Measurements from ENCODE around the gene KRTAP10-11. TPM values are rescaled to one million over a fixed set of nuclear protein-coding genes. Genes with fewer than 3 reads are reported as not detected.

KRTAP10-11 gene
- total RNA-seq, 4 donors from 2014 or later, result not detected

GRCh38 chr21:44601596-44602462, 44.4 kb upstream of the KRTAP10-11 start:
- no peaks in the 10 kb centered on the region for H3K9me3 ChIP-seq
- H3K27me3 ChIP-seq, result no peaks in the 10 kb centered on the region
- H3K4me1 ChIP-seq, result no peaks in the 10 kb centered on the region
- no peaks in the 10 kb centered on the region for H3K36me3 ChIP-seq
- H3K4me3 ChIP-seq, result no peak overlapping the region
- TF ChIP-seq POLR2A (IDR thresholded peaks at IDR 0.05), result no peak
- TF ChIP-seq, protein P1, sequence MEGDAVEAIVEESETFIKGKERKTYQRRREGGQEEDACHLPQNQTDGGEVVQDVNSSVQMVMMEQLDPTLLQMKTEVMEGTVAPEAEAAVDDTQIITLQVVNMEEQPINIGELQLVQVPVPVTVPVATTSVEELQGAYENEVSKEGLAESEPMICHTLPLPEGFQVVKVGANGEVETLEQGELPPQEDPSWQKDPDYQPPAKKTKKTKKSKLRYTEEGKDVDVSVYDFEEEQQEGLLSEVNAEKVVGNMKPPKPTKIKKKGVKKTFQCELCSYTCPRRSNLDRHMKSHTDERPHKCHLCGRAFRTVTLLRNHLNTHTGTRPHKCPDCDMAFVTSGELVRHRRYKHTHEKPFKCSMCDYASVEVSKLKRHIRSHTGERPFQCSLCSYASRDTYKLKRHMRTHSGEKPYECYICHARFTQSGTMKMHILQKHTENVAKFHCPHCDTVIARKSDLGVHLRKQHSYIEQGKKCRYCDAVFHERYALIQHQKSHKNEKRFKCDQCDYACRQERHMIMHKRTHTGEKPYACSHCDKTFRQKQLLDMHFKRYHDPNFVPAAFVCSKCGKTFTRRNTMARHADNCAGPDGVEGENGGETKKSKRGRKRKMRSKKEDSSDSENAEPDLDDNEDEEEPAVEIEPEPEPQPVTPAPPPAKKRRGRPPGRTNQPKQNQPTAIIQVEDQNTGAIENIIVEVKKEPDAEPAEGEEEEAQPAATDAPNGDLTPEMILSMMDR (IDR thresholded peaks at IDR 0.05), result no peak
- intact Hi-C loops (cut with DNase I; ENCODE audit: low total_unique reads), result no loop called here
- DNase-seq, result no peak
- H3K27ac ChIP-seq, result no peak overlapping the region

GRCh38 chr21:44602463-44602850, 43.8 kb upstream of the KRTAP10-11 start:
- Histone ChIP-seq H3K4me1 (no peaks in the 10 kb centered on the region), H3K27me3 (no peaks in the 10 kb centered on the region), H3K4me3 (no peak overlapping the region), H3K36me3 (no peaks in the 10 kb centered on the region), H3K27ac (no peak overlapping the region), H3K9me3 (no peaks in the 10 kb centered on the region)
- TF ChIP-seq POLR2A (IDR thresholded peaks at IDR 0.05), result no peak
- TF ChIP-seq, protein P1 (IDR thresholded peaks at IDR 0.05), result no peak
- intact Hi-C loops (cut with DNase I; ENCODE audit: low total_unique reads), result no loop called here
- DNase-seq, result no peak

DNA sequence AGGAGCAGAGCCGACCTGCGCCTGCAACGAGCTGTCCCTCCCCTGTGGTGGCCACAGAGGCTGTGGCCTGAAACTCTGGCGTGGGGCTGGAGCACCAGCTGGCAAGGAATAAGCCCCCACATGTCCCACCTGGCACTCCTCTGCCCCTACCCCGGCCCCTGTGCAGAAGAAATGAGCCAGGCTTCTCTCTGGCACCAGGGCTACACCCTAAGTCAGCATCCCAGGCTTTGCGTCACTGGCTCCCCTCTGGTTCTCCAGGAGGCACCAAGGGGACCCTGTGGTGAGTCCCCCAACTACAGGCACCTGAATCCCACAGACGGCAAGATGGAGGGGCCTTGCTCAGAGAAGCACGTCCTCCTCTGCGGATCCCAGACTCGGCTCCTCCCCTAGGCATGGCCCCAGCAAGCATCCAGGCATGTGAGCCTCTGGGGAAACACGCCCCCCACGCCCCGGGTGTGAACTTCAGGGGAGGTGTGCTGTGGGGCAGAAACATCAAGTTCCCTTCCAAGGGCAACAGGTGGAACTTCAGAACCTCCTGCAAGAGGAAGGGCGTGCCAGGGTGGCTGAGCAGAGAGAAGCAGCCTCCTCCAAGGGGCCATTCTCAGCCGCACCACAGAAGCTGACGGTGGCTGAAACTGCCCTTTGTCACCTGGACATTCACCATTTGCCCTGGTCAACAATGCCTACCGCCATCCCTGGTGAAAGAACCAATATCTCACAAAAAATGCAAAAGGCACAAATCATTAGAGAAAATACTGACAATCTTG, 42.9 kb upstream of the KRTAP10-11 start:
- H3K4me1 ChIP-seq, result no peaks in the 10 kb centered on the region
- no peaks in the 10 kb centered on the region for H3K27me3 ChIP-seq
- no peak overlapping the region for H3K27ac ChIP-seq
- no peaks in the 10 kb centered on the region for H3K36me3 ChIP-seq
- no peak for DNase-seq
- intact Hi-C loops (cut with DNase I; ENCODE audit: low total_unique reads), result no loop called here
- H3K4me3 ChIP-seq, result no peak overlapping the region
- no peak for TF ChIP-seq POLR2A (IDR thresholded peaks at IDR 0.05)
- TF ChIP-seq, protein P1 (IDR thresholded peaks at IDR 0.05), result no peak
- no peaks in the 10 kb centered on the region for H3K9me3 ChIP-seq

GRCh38 chr21:44603911-44604310, 42.3 kb upstream of the KRTAP10-11 start:
- H3K27ac ChIP-seq, result no peak overlapping the region
- H3K9me3 ChIP-seq, result no peaks in the 10 kb centered on the region
- no peaks in the 10 kb centered on the region for H3K36me3 ChIP-seq
- H3K4me1 ChIP-seq, result no peaks in the 10 kb centered on the region
- intact Hi-C loops (cut with DNase I; ENCODE audit: low total_unique reads), result no loop called here
- DNase-seq, result no peak
- H3K4me3 ChIP-seq, result no peak overlapping the region
- H3K27me3 ChIP-seq, result no peaks in the 10 kb centered on the region
- TF ChIP-seq POLR2A (IDR thresholded peaks at IDR 0.05), result no peak
- TF ChIP-seq, protein P1 (IDR thresholded peaks at IDR 0.05), result no peak

DNA sequence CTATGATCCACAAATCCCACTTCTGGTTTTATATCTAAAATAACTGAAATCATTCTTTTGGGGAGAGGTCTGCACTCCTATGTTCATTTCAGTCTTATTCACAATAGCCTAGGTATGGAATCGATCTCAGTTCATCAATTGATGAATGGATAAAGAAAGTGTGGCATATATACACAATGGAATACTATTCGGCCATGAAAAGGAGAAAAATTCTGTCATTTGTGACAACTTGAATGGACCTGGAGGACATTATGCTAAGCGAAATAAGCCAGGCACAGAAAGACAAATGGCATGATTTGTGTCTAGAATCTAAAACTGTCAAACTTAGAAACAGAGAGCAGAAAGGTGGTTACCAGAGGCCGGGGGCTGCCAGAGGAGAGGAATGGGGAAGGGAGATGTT, 39.7 kb upstream of the KRTAP10-11 start:
- Histone ChIP-seq H3K27ac (no peak overlapping the region), H3K27me3 (no peaks in the 10 kb centered on the region), H3K36me3 (no peaks in the 10 kb centered on the region), H3K9me3 (peaks cover 0 to 2% of the 10 kb centered on the region in 2 donors), H3K4me3 (no peak overlapping the region), H3K4me1 (no peaks in the 10 kb centered on the region)
- DNase-seq, result no peak
- intact Hi-C loops (cut with DNase I; ENCODE audit: low total_unique reads), result no loop called here
- no peak for TF ChIP-seq POLR2A (IDR thresholded peaks at IDR 0.05)
- TF ChIP-seq, protein P1 (IDR thresholded peaks at IDR 0.05), result no peak
